Lower leg skin (tissue), 4 donors: ENCODE measurements around the gene FOS. TPM values are rescaled to one million over a fixed set of nuclear protein-coding genes. Genes with fewer than 3 reads are reported as not detected.

Experiments used
- DNase-seq, 2 donors: peaks; one replicate each; pipeline ENCODE4 v3.0.0-alpha.2; 2019; ENCODE audit warnings: low spot score in 2 of 2
- H3K4me3 ChIP-seq: fragments of 200-600 bp; sonication (generic); 2 replicates; pipeline ENCODE4 v1.5.1; 2017; ENCODE audit warnings: mild to moderate bottlenecking, low read depth; ENCODE audit not compliant: poor library complexity, severe bottlenecking
- POLR2A ChIP-seq, 2 donors: fragments of 450-650 bp; IDR thresholded peaks; one replicate each; pipeline ENCODE4 v1.6.1; 2016 to 2017; ENCODE audit warnings: antibody characterized with exemption in 2 of 2, mild to moderate bottlenecking in 1 of 2, moderate library complexity in 1 of 2
- WGBS, 2 donors: methylation state at CpG; one replicate each; pipeline ENCODE4 v1.1.5; 2018; 5-methylcytosine and 5-hydroxymethylcytosine counted together
- intact Hi-C: fragments of 100-400 bp; cut with DNase I; formaldehyde crosslinking; loops from one replicate; pipeline ENCODE4 v1.15.0; 2023; ENCODE audit warnings: low total_unique reads
- total RNA-seq, 4 donors: library from RNA; depleted of rRNA; stranded (reverse); fragments of >200 nt; gene quantifications; one replicate each; pipeline ENCODE4 v1.1.0, GENCODE V29; 2016
- TF ChIP-seq, protein P1 (sequence below), 3 donors: fragments of 450-650 bp; IDR thresholded peaks; one replicate each; pipeline ENCODE4 v1.5.1; 2016; ENCODE audit warnings: antibody characterized with exemption in 3 of 3, mild to moderate bottlenecking in 3 of 3, moderate library complexity in 2 of 3

FOS gene
- total RNA-seq, 4 donors from 2014 or later: 154 to 448 (median 330) TPM

DNA sequence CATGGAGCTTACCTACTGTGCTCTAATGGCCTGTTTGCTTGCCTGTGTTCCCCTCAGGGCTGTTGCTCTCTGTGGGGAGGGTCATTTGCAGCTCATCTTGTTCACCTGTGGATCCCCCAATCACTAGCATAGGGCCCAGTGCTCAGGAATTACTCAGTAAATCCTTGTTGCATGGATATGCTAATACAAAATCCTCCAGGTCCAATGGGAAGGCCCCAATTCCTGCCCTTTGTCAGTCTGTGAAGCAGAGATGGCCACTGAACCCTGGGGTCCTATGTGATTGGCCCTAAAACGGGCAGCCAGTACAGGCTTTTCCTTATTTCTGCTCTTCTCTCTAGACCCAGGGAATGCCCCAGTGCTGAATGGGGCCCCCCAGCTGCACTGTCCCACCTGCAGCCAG, 44.1 kb downstream of the FOS start:
- no peak overlapping the region for H3K4me3 ChIP-seq
- TF ChIP-seq, protein P1, sequence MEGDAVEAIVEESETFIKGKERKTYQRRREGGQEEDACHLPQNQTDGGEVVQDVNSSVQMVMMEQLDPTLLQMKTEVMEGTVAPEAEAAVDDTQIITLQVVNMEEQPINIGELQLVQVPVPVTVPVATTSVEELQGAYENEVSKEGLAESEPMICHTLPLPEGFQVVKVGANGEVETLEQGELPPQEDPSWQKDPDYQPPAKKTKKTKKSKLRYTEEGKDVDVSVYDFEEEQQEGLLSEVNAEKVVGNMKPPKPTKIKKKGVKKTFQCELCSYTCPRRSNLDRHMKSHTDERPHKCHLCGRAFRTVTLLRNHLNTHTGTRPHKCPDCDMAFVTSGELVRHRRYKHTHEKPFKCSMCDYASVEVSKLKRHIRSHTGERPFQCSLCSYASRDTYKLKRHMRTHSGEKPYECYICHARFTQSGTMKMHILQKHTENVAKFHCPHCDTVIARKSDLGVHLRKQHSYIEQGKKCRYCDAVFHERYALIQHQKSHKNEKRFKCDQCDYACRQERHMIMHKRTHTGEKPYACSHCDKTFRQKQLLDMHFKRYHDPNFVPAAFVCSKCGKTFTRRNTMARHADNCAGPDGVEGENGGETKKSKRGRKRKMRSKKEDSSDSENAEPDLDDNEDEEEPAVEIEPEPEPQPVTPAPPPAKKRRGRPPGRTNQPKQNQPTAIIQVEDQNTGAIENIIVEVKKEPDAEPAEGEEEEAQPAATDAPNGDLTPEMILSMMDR (IDR thresholded peaks at IDR 0.05): no peak
- no peak for TF ChIP-seq POLR2A (IDR thresholded peaks at IDR 0.05)
- WGBS, 2 donors: 90 to 100% methylated on average over 1 of the region's 1 CpG
- DNase-seq: no peak
- intact Hi-C loops: no loop called here

DNA sequence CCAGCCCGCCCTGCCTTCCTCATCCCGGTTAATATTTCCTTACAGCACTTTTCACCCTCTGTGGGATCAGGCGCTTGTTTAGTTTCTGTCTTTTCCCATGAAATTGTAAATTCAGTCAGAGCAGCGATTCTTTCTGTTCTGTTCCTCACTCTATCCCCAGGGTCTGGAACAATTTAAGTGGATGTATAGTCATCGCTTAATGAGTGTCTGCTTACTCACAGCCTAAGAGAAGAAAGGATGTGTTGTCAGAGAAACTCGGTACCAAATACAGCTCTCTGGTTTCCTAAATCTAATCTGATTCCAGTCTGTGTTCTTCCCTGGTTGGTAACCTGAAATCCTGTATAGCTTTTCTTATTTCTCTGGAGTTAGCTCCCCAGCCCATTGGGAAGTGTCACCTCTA, 44.9 kb downstream of the FOS start:
- intact Hi-C loops: no loop called here
- TF ChIP-seq, protein P1 (IDR thresholded peaks at IDR 0.05): no peak
- no peak for TF ChIP-seq POLR2A (IDR thresholded peaks at IDR 0.05)
- 64 to 72% methylated on average over 6 of the region's 6 CpGs for WGBS, 2 donors
- no peak for DNase-seq
- no peak overlapping the region for H3K4me3 ChIP-seq

DNA sequence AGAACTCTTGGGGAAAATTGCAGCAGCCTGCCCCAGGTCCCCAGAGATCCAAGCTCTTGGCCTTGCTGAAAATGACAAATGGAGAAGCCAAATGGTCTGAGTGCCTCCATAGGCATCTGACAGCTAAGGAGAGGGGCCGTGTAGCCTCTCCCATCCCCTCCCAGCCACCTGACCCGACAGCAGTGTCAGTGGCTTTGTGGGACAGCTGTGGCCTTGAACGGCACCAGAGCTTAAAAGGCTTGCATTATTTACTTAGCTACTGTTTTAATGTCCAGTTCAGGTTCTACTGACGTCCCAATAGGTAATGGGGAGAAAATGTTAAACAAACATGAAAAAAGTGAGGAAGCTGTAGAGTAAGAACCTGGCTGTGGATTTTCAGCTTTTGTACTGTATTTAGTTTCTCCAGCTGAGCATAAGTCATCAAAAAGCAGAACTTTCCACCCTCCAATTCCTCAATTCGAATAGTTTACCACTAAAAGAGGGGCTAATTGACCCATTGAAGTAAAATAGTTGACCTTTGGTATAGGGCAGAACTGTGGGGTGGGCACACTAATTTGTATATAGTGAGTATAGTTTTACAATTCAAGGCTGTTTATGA, 50.0 kb downstream of the FOS start:
- DNase-seq: no peak
- TF ChIP-seq POLR2A (IDR thresholded peaks at IDR 0.05): no peak
- TF ChIP-seq, protein P1 (IDR thresholded peaks at IDR 0.05): no peak
- intact Hi-C loops: no loop called here
- 81 to 82% methylated on average over 5 of the region's 5 CpGs for WGBS, 2 donors
- no peak overlapping the region for H3K4me3 ChIP-seq

DNA sequence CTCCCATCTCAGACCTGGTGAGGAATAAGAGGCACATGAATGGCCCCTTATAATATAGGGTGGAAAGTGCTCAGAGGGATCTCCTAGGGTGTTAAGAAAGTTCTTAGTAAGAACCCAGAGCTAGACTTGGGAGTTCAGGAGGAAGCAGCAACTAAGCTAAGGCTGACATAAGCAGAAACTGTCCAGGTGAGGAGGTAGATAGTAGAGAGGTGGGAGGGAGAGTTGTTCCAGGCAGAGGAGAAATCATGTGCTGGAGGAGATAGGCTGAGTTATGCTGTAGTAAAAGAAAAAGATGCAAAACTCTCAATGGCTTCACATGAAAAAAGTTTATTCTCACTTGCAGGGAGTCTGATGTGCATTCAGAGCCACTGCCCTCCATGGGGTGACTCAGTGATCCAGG, 50.7 kb downstream of the FOS start:
- no peak overlapping the region for H3K4me3 ChIP-seq
- TF ChIP-seq POLR2A (IDR thresholded peaks at IDR 0.05): no peak
- TF ChIP-seq, protein P1 (IDR thresholded peaks at IDR 0.05): no peak
- intact Hi-C loops: no loop called here
- no peak for DNase-seq

DNA sequence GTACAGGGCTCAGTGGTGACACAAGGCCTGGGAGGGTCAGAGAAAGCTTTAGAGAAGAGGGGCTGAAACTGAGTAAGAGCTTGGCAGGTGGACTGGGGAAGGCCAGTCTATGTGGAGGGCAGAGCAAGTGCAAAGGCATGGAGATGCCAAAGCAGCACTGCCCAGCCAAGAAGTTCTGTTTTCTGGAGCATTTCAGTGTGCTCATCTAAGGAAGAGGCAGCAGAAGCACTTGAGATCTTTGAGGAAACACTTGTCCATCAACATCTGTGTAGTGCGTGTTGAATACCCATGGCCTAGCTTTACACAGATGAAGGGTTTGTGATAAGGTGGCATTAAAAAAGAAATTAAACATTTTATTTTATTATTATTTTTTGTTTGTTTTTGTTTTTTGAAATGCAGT, 52.8 kb downstream of the FOS start:
- WGBS, 2 donors: 93 to 96% methylated on average over 1 of the region's 1 CpG
- intact Hi-C loops: no loop called here
- DNase-seq: no peak
- no peak for TF ChIP-seq POLR2A (IDR thresholded peaks at IDR 0.05)
- TF ChIP-seq, protein P1 (IDR thresholded peaks at IDR 0.05): no peak
- H3K4me3 ChIP-seq: no peak overlapping the region

Other genes with a start within 250 kb of the FOS start
- gene MLH3, start 227.4 kb upstream of the FOS start, total RNA-seq: 10 to 100 TPM; 16.9 to 20.9 (median 19.5) TPM
- 10 to 100 TPM; 12.7 to 23.8 (median 20.3) TPM for gene ACYP1, start 214.8 kb upstream of the FOS start, total RNA-seq
- gene ZC2HC1C, start 209.2 kb upstream of the FOS start, total RNA-seq: 1 to 10 TPM in 3 of 4 donors, under 1 TPM in 1; 0.76 to 8.7 (median 3.8) TPM
- gene NEK9, start 151.8 kb upstream of the FOS start, total RNA-seq: 10 to 100 TPM; 28.7 to 73.9 (median 59.4) TPM
- gene TMED10, start 102.2 kb upstream of the FOS start, total RNA-seq: 100 to 1,000 TPM; 144 to 208 (median 184) TPM
- 10 to 100 TPM; 31.7 to 53.9 (median 36.0) TPM for gene JDP2, start 149.2 kb downstream of the FOS start, total RNA-seq
- 1 to 10 TPM; 2.1 to 7.3 (median 4.6) TPM for gene BATF, start 243.6 kb downstream of the FOS start, total RNA-seq